Ureter (tissue), 1 donor: ENCODE measurements around the gene DNAJC13. TPM values are rescaled to one million over a fixed set of nuclear protein-coding genes. Genes with fewer than 3 reads are reported as not detected.
A peak's percentile ranks its signal among the peaks of the same experiment; 100 is the strongest.

Source experiments
- DNase-seq: peaks from one replicate; pipeline ENCODE4 v3.0.0-alpha.2; 2020; ENCODE audit warnings: low spot score
- total RNA-seq: library from RNA; stranded (reverse); gene quantifications from one replicate; pipeline ENCODE4 v1.2.4, GENCODE V29; 2023
- donor health status: DM: yes; HTN: yes; CAD: no.

Gene DNAJC13
- total RNA-seq, 1 donor from 2014 or later, result 68.3 TPM

DNA sequence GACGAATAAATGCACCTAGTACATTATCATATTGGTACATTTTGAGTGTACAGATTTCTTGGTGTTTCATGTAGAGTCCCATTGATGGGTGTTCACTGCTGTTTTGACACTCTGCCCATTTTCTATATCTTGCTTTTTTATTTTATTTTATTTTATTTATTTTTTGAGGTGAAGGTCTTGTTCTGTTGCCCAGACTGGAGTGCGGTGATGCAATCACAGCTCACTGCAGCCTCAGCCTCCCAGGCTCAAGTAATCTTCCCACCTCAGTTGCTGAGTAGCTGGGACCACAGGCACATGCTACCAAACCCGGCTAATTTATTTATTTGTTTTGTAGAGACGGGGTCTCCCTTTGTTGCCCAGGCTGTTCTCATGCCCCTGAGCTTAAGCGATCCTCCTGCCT, 44.2 kb downstream of the DNAJC13 start:
- no peak for DNase-seq

GRCh38 chr3:132464066-132464465, 46.8 kb downstream of the DNAJC13 start:
- DNase-seq, result no peak

- DNase-seq, result no peak
These were observed 52.0 kb downstream of the DNAJC13 start for GRCh38 chr3:132469326-132469725.

DNA sequence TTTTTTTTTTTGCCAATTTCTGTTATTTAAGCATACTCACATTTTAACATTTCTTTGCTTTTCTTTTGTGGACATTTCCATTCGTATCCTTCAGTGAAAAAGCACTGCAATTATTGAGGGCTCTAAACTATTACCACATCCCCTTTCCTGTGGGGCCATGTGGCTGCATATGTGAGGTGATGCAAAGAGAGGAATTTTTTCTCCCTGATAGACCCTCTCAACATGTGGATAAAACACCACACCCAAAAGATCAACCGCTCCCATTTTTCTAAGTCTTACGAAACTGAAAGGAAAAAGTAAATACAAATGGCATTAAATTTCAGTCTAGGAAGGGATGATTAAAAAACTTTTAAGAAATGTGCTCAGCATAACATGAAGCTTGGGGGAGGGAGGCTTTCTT, 68.8 kb downstream of the DNAJC13 start:
- no peak for DNase-seq

GRCh38 chr3:132488151-132488550, 70.8 kb downstream of the DNAJC13 start:
- no peak for DNase-seq

GRCh38 chr3:132499071-132499470, 81.8 kb downstream of the DNAJC13 start:
- no peak for DNase-seq

GRCh38 chr3:132503559-132503958, 86.3 kb downstream of the DNAJC13 start:
- no peak for DNase-seq

- no peak for DNase-seq
These were observed 87.2 kb downstream of the DNAJC13 start for GRCh38 chr3:132504375-132504933.

- DNase-seq, result no peak
These were observed 90.4 kb downstream of the DNAJC13 start for GRCh38 chr3:132507657-132508056.

DNA sequence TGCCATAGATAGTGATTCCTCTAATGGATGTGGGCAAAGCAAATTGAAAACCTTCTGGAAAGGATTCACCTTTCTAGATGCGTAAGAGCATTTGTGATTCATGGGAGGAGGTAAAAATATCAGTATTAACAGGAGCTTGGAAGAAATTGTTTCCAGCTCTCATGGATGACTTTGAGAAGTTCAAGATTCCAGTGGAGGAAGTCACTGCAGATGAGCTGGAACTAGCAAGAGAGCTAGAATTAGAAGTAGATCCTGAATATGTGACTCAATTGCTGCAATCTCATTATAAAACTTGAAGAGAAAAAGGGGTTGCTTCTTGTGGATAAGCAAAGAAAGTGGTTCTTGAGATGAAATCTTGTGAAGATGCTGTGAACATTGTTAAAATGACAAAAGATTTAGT, 91.8 kb downstream of the DNAJC13 start:
- no peak for DNase-seq

DNA sequence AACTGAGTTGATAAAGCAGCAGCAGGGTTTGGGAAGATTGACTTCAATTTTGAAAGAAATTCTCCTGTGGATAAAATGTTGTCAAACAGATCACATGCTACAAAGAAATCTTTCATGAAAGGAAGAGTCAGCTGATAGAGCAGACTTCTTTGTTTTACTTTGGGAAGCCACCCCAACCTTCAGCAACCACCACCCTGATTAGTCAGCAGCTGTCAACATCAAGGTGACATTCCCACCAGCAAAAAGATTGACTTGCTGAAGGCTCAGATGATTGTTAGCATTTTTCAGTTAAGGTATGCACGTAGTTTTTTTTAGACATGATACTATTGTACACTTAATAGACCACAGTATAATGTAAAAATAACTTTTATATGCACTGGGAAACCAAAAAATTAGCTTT, 92.2 kb downstream of the DNAJC13 start:
- DNase-seq, result no peak

- no peak for DNase-seq
These were observed 95.8 kb downstream of the DNAJC13 start for GRCh38 chr3:132513057-132513456.

- DNase-seq, result no peak
These were observed 100.0 kb downstream of the DNAJC13 start for GRCh38 chr3:132517311-132517710.

DNA sequence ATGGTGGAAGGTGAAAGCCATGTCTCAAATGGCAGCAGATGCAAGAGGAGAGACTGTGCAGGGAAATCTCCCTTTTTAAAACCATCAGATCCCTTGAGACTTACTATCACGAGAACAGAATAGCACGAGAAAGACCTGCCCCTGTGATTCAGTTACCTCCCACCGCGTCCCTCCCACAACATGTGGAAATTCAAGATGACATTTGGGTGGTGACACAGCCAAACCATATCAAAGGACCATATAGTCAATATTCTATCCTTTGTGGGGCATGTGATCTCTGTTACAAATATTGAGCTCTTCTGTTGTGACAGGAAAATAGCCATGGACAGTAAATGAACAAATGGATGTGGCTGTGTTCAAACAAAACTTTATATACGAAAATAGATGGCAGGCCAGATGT, 102.6 kb downstream of the DNAJC13 start:
- DNase-seq, result no peak

GRCh38 chr3:132521901-132522300, 104.6 kb downstream of the DNAJC13 start:
- DNase-seq, result no peak

DNA sequence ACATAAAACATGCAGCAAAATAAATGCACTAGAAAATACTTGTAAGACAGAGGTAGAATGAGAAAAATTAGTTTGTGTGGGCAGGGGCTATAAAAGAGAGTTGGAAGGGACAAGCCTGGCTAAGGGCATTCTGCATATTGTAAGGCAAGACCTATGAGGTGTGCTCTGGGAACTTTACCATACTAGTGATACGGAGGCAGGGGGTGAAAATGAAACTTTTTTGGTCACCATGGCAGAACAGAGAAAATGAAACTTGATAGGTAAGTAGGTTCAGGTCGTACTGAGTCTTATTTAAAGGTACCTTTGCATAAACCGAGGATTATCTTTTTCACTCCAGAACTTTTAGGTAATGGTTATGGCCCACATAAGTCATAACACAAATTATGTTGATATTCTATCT, 105.1 kb downstream of the DNAJC13 start:
- DNase-seq, result no peak

DNA sequence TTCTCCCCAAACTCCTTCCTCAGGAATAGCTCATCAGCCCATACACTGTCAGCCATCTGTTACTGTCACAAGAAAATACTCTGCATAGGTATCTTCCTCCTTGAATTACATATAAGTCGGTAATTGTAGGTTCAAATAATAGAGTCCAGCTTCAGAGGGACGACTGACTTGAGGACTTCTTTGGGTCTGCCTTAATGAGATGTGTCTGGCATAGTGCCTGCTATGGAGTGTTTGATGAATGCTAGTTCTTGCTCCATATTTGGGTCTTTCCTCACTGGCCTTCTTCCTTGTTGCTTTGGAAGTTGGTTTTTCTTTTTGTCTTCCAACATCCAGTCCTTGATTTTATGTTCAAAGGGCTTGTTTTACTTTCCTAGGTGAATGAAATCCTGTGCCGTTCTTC, 113.3 kb downstream of the DNAJC13 start:
- DNase-seq, result no peak

- peak; percentile 74 for DNase-seq
These were observed 118.5 kb downstream of the DNAJC13 start for GRCh38 chr3:132535575-132536441.

GRCh38 chr3:132536442-132537153, 119.3 kb downstream of the DNAJC13 start:
- DNase-seq, result no peak

DNA sequence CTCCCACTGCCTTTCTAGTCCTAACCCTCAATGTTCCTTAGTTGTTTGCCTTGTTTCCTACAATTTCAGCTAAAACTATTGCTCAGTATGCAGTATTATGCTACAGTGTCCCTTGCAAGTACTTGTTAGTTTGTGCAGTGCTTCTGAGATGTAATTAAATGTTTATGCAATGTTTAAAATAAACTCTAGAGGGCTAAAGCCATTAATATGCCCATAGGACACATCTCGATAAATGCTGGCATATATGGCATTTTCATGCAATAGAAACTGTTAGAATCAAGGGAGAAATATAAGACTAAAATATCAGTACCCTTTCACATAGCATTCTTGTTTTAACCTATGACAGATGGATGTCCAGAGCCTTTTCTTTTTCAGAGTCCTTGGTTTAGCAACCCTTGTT, 120.0 kb downstream of the DNAJC13 start:
- no peak for DNase-seq

DNA sequence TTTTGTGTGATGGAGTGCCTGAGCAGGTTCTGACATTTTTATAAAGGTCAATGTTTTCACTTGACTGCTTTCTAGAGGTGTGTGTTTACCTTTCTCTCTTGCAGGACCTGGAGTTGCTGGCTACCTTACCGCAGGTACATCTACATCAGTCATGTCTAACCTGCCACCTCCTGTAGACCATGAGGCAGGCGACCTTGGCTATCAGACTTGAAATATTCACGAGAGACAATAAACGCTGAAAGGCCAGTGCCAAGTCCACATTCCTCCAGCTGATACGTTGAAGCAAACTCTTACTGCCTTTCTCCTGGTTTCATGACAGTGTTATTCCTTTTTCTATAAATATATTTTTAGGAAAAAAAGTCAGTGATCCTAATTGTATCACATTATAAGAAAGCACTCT, 120.8 kb downstream of the DNAJC13 start:
- no peak for DNase-seq

DNA sequence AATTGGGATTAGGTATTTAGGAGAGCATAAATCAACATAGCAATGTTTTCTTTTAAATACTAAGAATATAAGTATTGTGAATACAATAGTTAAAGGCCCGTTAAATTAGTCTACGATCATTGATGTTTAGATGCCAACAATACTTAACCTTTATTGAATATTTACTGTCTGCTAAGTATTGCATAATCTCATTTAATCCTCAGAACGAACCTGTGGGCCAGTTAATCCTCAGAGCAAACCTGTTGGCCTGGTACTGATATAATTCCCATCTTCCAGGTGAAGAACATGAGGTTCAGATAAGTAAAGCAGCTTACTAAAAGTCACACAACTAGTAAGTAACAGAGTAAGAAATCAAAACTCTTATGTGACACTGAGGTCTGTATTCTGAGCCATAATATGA, 122.4 kb downstream of the DNAJC13 start:
- DNase-seq, result no peak

GRCh38 chr3:132542577-132542976, 125.3 kb downstream of the DNAJC13 start:
- DNase-seq, result no peak
